Hepatocyte (in vitro differentiated cells): ENCODE data around the gene CASKIN1. TPM values are rescaled to one million over a fixed set of nuclear protein-coding genes. Genes with fewer than 3 reads are reported as not detected.

ENCODE experiments used
- DNase-seq: peaks from one replicate; pipeline ENCODE4 v3.0.0-alpha.2; 2016; ENCODE audit warnings: low spot score
- H2AFZ ChIP-seq: fragments of 200-600 bp; sonication (generic); 2 replicates; pipeline ENCODE4 v1.6.0; 2016; ENCODE audit warnings: antibody characterized with exemption, mild to moderate bottlenecking
- H3K27ac ChIP-seq: fragments of 200-600 bp; sonication (generic); 2 replicates; pipeline ENCODE4 v1.5.1; 2016; ENCODE audit warnings: mild to moderate bottlenecking
- H3K27me3 ChIP-seq: fragments of 200-600 bp; sonication (generic); 2 replicates; pipeline ENCODE4 v1.6.1; 2016
- H3K36me3 ChIP-seq: fragments of 200-600 bp; sonication (generic); replicated peaks from 2 replicates; pipeline ENCODE4 v1.5.1; 2016; ENCODE audit warnings: low read depth; ENCODE audit not compliant: insufficient read depth
- H3K4me1 ChIP-seq: fragments of 200-600 bp; sonication (generic); 2 replicates; pipeline ENCODE4 v1.5.1; 2016; ENCODE audit warnings: mild to moderate bottlenecking, moderate library complexity; ENCODE audit not compliant: insufficient read depth
- H3K4me2 ChIP-seq: fragments of 200-600 bp; sonication (generic); 2 replicates; pipeline ENCODE4 v1.6.0; 2016
- H3K4me3 ChIP-seq: fragments of 200-600 bp; sonication (generic); 2 replicates; pipeline ENCODE4 v1.5.1; 2016; ENCODE audit warnings: mild to moderate bottlenecking
- H3K79me2 ChIP-seq: fragments of 200-600 bp; sonication (generic); 2 replicates; pipeline ENCODE4 v1.6.0; 2017; ENCODE audit warnings: mild to moderate bottlenecking
- H3K9me2 ChIP-seq: fragments of 200-600 bp; sonication (generic); replicated peaks from 2 replicates; pipeline ENCODE4 v1.6.0; 2017; ENCODE audit warnings: mild to moderate bottlenecking; ENCODE audit not compliant: insufficient read depth
- H3K9me3 ChIP-seq: fragments of 200-600 bp; sonication (generic); 2 replicates; pipeline ENCODE4 v1.5.1; 2016; ENCODE audit warnings: low read depth, mild to moderate bottlenecking
- H4K20me1 ChIP-seq: fragments of 200-600 bp; sonication (generic); 2 replicates; pipeline ENCODE4 v1.6.0; 2016; ENCODE audit warnings: mild to moderate bottlenecking; ENCODE audit not compliant: insufficient read depth, poor library complexity, severe bottlenecking
- CTCF ChIP-seq: fragments of 200-600 bp; sonication (generic); IDR thresholded peaks from 2 replicates; pipeline ENCODE4 v1.5.1; 2016; ENCODE audit warnings: antibody characterized with exemption, mild to moderate bottlenecking; ENCODE audit not compliant: poor library complexity
- EZH2 ChIP-seq: fragments of 200-600 bp; sonication (generic); IDR thresholded peaks from 2 replicates; pipeline ENCODE4 v1.6.1; 2016; ENCODE audit warnings: antibody characterized with exemption, mild to moderate bottlenecking, borderline replicate concordance
- EZH2phosphoT487 ChIP-seq: fragments of 200-600 bp; sonication (generic); IDR thresholded peaks from one replicate; pipeline ENCODE4 v1.6.1; 2018; ENCODE audit warnings: antibody characterized with exemption, mild to moderate bottlenecking, low read depth, moderate library complexity; ENCODE audit not compliant: unreplicated experiment, severe bottlenecking
- WGBS: methylation state at CpG from one replicate; pipeline ENCODE4 v1.1.6; 2016; ENCODE audit warnings: low lambda C conversion rate; ENCODE audit errors: missing lambda C conversion rate; 5-methylcytosine and 5-hydroxymethylcytosine counted together
- polyA plus RNA-seq: library from polyadenylated mRNA; unstranded; fragments of >200 nt; fragmentation: Nextera tagmentation; extraction: Ambion mirVana; gene quantifications from 2 replicates; pipeline ENCODE4 v1.2.1, GENCODE V29; 2016
- total RNA-seq: library from RNA; depleted of rRNA; stranded (reverse); fragments of >200 nt; gene quantifications from 2 replicates; pipeline ENCODE4 v1.2.3, GENCODE V29; 2014

Gene CASKIN1
- total and polyA plus RNA-seq, 2 experiments from 2014 or later: 0.47 to 1.7 TPM

GRCh38 chr16:2232094-2232990 is 35.9 kb upstream of the CASKIN1 start:
- peaks cover 8% of the 10 kb centered on the region for H4K20me1 ChIP-seq
- TF ChIP-seq EZH2phosphoT487 (no peak), CTCF (no peak), EZH2 (no peak)
- no peak overlapping the region for H3K27ac ChIP-seq
- peaks cover 13% of the 10 kb centered on the region for H3K4me1 ChIP-seq
- no peak for DNase-seq
- no peak overlapping the region for H3K4me3 ChIP-seq
- H3K4me2 ChIP-seq: no peak overlapping the region
- H3K9me2 ChIP-seq: no peaks in the 10 kb centered on the region
- peaks cover 21% of the 10 kb centered on the region for H3K27me3 ChIP-seq
- no peak overlapping the region for H2AFZ ChIP-seq
- 95% methylated on average over 34 of the region's 41 CpGs for WGBS
- H3K9me3 ChIP-seq: no peaks in the 10 kb centered on the region
- peaks cover 7% of the 10 kb centered on the region for H3K79me2 ChIP-seq
- no peaks in the 10 kb centered on the region for H3K36me3 ChIP-seq

- Histone ChIP-seq H3K9me3 (no peaks in the 10 kb centered on the region), H3K4me1 (peaks cover 7% of the 10 kb centered on the region), H3K9me2 (no peaks in the 10 kb centered on the region), H2AFZ (no peak overlapping the region), H3K36me3 (no peaks in the 10 kb centered on the region), H3K27me3 (peaks cover 10% of the 10 kb centered on the region), H3K4me2 (no peak overlapping the region), H4K20me1 (peaks cover 6% of the 10 kb centered on the region), H3K79me2 (peaks cover 18% of the 10 kb centered on the region), H3K27ac (no peak overlapping the region), H3K4me3 (no peak overlapping the region)
- 87% methylated on average over 29 of the region's 29 CpGs for WGBS
- TF ChIP-seq EZH2 (no peak), EZH2phosphoT487 (no peak), CTCF (no peak)
- DNase-seq: no peak
These were observed 34.9 kb upstream of the CASKIN1 start for GRCh38 chr16:2231016-2231931.

GRCh38 chr16:2230376-2230775 is 34.0 kb upstream of the CASKIN1 start:
- Histone ChIP-seq H3K27ac (no peak overlapping the region), H3K4me2 (no peak overlapping the region), H2AFZ (no peak overlapping the region), H3K4me1 (peaks cover 5% of the 10 kb centered on the region), H3K9me3 (no peaks in the 10 kb centered on the region), H4K20me1 (peaks cover 10% of the 10 kb centered on the region), H3K79me2 (peaks cover 27% of the 10 kb centered on the region), H3K4me3 (no peak overlapping the region), H3K27me3 (peaks cover 2% of the 10 kb centered on the region), H3K36me3 (no peaks in the 10 kb centered on the region), H3K9me2 (no peaks in the 10 kb centered on the region)
- 100% methylated on average over 8 of the region's 13 CpGs for WGBS
- no peak for DNase-seq
- TF ChIP-seq EZH2phosphoT487 (no peak), CTCF (no peak), EZH2 (no peak)
